H9 (cell line): ENCODE data around the gene FCHSD2. TPM values are rescaled to one million over a fixed set of nuclear protein-coding genes. Genes with fewer than 3 reads are reported as not detected.
A peak's percentile ranks its signal among the peaks of the same experiment; 100 is the strongest.

Experiments
- DNase-seq: peaks from one replicate; pipeline ENCODE4 v3.0.0-alpha.2; 2017
- H2AFZ ChIP-seq: one replicate; pipeline ENCODE4 v1.6.1; 2013; ENCODE audit warnings: mild to moderate bottlenecking, low read length, control low read depth, moderate library complexity
- H2AK5ac ChIP-seq: 2 replicates; pipeline ENCODE4 v1.6.1; 2013; ENCODE audit warnings: low read length, control low read depth, mixed read lengths; ENCODE audit not compliant: insufficient read length
- H2BK120ac ChIP-seq: one replicate; pipeline ENCODE4 v1.6.1; 2013; ENCODE audit warnings: low read depth, mild to moderate bottlenecking, low read length, control low read depth, inconsistent platforms; ENCODE audit not compliant: poor library complexity, severe bottlenecking
- H2BK12ac ChIP-seq: 2 replicates; pipeline ENCODE4 v1.6.1; 2013; ENCODE audit warnings: low read length, control low read depth, mixed read lengths, low read depth; ENCODE audit not compliant: insufficient read length
- H2BK15ac ChIP-seq: 2 replicates; pipeline ENCODE4 v1.6.1; 2013; ENCODE audit warnings: low read depth, low read length, control low read depth
- H2BK20ac ChIP-seq: one replicate; pipeline ENCODE4 v1.6.1; 2013; ENCODE audit warnings: low read depth, mild to moderate bottlenecking, low read length, control low read depth, inconsistent platforms; ENCODE audit not compliant: poor library complexity, severe bottlenecking
- H2BK5ac ChIP-seq: 2 replicates; pipeline ENCODE4 v1.6.1; 2013; ENCODE audit warnings: low read length, control low read depth, mixed read lengths; ENCODE audit not compliant: insufficient read length
- H3K14ac ChIP-seq: 2 replicates; pipeline ENCODE4 v1.6.1; 2013; ENCODE audit warnings: low read length, control low read depth; ENCODE audit not compliant: insufficient read depth
- H3K18ac ChIP-seq: 2 replicates; pipeline ENCODE4 v1.6.1; 2013; ENCODE audit warnings: low read depth, mild to moderate bottlenecking, mixed read lengths, low read length, control low read depth; ENCODE audit not compliant: insufficient read length
- H3K23ac ChIP-seq: 2 replicates; pipeline ENCODE4 v1.6.1; 2013; ENCODE audit warnings: low read length, control low read depth, mixed read lengths, low read depth; ENCODE audit not compliant: insufficient read length
- H3K23me2 ChIP-seq: 2 replicates; pipeline ENCODE4 v1.6.1; 2013; ENCODE audit warnings: low read depth, mild to moderate bottlenecking, mixed read lengths, low read length, control low read depth; ENCODE audit not compliant: insufficient read length, poor library complexity, severe bottlenecking
- H3K27ac ChIP-seq: 2 replicates; pipeline ENCODE4 v1.5.1; 2013; ENCODE audit warnings: low read length, control low read depth, mixed read lengths, low read depth; ENCODE audit not compliant: insufficient read length
- H3K27me3 ChIP-seq: 2 replicates; pipeline ENCODE4 v1.6.1; 2013; ENCODE audit warnings: low read length, control low read depth, inconsistent platforms; ENCODE audit not compliant: insufficient read depth
- H3K4ac ChIP-seq: 2 replicates; pipeline ENCODE4 v1.6.1; 2013; ENCODE audit warnings: low read depth, mild to moderate bottlenecking, control low read depth, inconsistent platforms, low read length, moderate library complexity
- H3K4me1 ChIP-seq: 2 replicates; pipeline ENCODE4 v1.6.1; 2013; ENCODE audit warnings: low read length, control low read depth, inconsistent platforms; ENCODE audit not compliant: insufficient read depth
- H3K4me2 ChIP-seq: 2 replicates; pipeline ENCODE4 v1.6.1; 2013; ENCODE audit warnings: low read length, control low read depth, mixed read lengths; ENCODE audit not compliant: insufficient read length, insufficient read depth
- H3K56ac ChIP-seq: 2 replicates; pipeline ENCODE4 v1.6.1; 2013; ENCODE audit warnings: low read depth, mild to moderate bottlenecking, mixed read lengths, low read length, control low read depth; ENCODE audit not compliant: insufficient read length
- H3K79me1 ChIP-seq: 2 replicates; pipeline ENCODE4 v1.6.1; 2013; ENCODE audit warnings: low read depth, mild to moderate bottlenecking, moderate library complexity, low read length, control low read depth, inconsistent platforms; ENCODE audit not compliant: insufficient read depth, poor library complexity, severe bottlenecking
- H3K79me2 ChIP-seq: 2 replicates; pipeline ENCODE4 v1.6.1; 2013; ENCODE audit warnings: low read length, control low read depth, inconsistent platforms; ENCODE audit not compliant: insufficient read depth
- H3K9ac ChIP-seq: 2 replicates; pipeline ENCODE4 v1.6.1; 2013; ENCODE audit warnings: low read length, control low read depth, mixed read lengths; ENCODE audit not compliant: insufficient read length; ENCODE audit errors: extremely low read depth
- H3K9me3 ChIP-seq: one replicate; pipeline ENCODE4 v1.6.1; 2013; ENCODE audit warnings: low read depth, low read length, inconsistent platforms; ENCODE audit not compliant: control insufficient read depth
- H3T11ph ChIP-seq: one replicate; pipeline ENCODE4 v1.6.1; 2013; ENCODE audit warnings: mild to moderate bottlenecking, low read length, control low read depth, inconsistent platforms
- H4K20me1 ChIP-seq: one replicate; pipeline ENCODE4 v1.6.1; 2013; ENCODE audit not compliant: control insufficient read depth, insufficient read length, insufficient read depth
- H4K5ac ChIP-seq: 2 replicates; pipeline ENCODE4 v1.6.1; 2013; ENCODE audit warnings: low read depth, mild to moderate bottlenecking, mixed read lengths, low read length, control low read depth; ENCODE audit not compliant: insufficient read length
- H4K8ac ChIP-seq: replicated peaks from 2 replicates; pipeline ENCODE4 v1.6.1; 2013; ENCODE audit warnings: low read length, control low read depth, mixed read lengths, low read depth; ENCODE audit not compliant: insufficient read length
- H4K91ac ChIP-seq: 2 replicates; pipeline ENCODE4 v1.6.1; 2013; ENCODE audit warnings: low read depth, mild to moderate bottlenecking, moderate library complexity, mixed read lengths, low read length, control low read depth; ENCODE audit not compliant: insufficient read length
- H3K27ac Mint-ChIP-seq, 3 experiments: 2 replicates in 2 of 3; 3 replicates in 1 of 3; pipeline ENCODE4 v1.8.0; 2020 to 2021; ENCODE audit warnings: mixed read lengths in 3 of 3, mild to moderate bottlenecking in 1 of 3, moderate library complexity in 1 of 3
- H3K27me3 Mint-ChIP-seq: 2 replicates; pipeline ENCODE4 v1.8.0; 2021; ENCODE audit warnings: low read depth, mild to moderate bottlenecking, moderate library complexity, mixed read lengths
- H3K36me3 Mint-ChIP-seq, 3 experiments: 2 replicates in 2 of 3; 3 replicates in 1 of 3; pipeline ENCODE4 v1.8.0; 2020 to 2021; ENCODE audit warnings: low read depth in 3 of 3, mixed read lengths in 3 of 3; ENCODE audit not compliant: insufficient read depth in 1 of 3
- H3K4me1 Mint-ChIP-seq, 2 experiments: 2 replicates each; pipeline ENCODE4 v1.8.0; 2020; ENCODE audit warnings: mixed read lengths in 2 of 2
- H3K4me3 Mint-ChIP-seq, 2 experiments: 2 replicates in 1 of 2; 3 replicates in 1 of 2; pipeline ENCODE4 v1.8.0; 2020 to 2021; ENCODE audit warnings: mild to moderate bottlenecking in 2 of 2, mixed read lengths in 2 of 2, moderate library complexity in 1 of 2
- H3K9me3 Mint-ChIP-seq, 2 experiments: 2 replicates in 1 of 2; 3 replicates in 1 of 2; pipeline ENCODE4 v1.8.0; 2020; ENCODE audit warnings: mild to moderate bottlenecking in 2 of 2, mixed read lengths in 2 of 2, moderate library complexity in 1 of 2
- WGBS: extraction: QIAGEN DNeasy Blood & Tissue Kit; methylation state at CpG from one replicate; pipeline ENCODE4 v1.1.7; 2013; ENCODE audit warnings: missing lambda C conversion rate, low lambda C conversion rate, mixed read lengths; ENCODE audit not compliant: insufficient read length; ENCODE audit errors: extremely low coverage; 5-methylcytosine and 5-hydroxymethylcytosine counted together
- total RNA-seq: library from RNA; stranded (reverse); gene quantifications from 2 replicates; pipeline ENCODE4 v1.2.1, GENCODE V29; 2021
- TF ChIP-seq, protein P1 (sequence below): fragments of 200-600 bp; sonication (generic); conservative IDR thresholded peaks from 3 replicates; pipeline ENCODE4 v1.8.0; 2021; ENCODE audit warnings: antibody characterized with exemption, mild to moderate bottlenecking

FCHSD2 gene
- total RNA-seq, 1 experiment from 2014 or later = 17.8 TPM

DNA sequence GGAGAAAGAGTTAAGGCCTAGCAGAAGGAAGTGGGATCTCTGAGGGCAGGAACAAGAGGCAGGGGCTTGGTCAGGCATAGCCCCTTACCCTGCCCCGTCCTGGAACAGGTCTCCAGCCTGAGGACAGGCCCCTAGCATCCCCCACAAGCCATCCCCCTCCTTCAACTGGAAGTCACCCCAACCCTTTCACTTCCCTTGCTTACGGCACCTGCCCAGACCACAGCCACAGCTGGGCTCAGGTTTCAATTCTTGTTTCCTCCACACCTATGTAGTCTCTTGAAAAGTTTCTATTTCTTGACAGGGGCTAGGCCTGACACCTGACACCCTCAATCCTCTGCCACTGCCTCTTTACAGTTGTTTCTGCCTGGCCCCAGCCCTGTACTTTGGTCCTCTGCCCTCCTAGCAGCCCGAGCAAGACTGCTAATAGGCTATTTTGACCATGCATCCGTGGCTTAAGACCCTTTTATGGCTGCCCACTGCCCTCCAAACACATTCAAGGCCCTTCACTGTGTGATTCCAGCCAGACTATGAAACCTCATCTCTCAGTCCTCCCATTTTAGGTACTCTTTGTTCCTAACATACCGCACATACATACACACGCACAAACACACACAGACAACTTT lies 10.9 kb upstream of the FCHSD2 start:
- H3K79me2 ChIP-seq = no peaks in the 10 kb centered on the region
- WGBS = no CpG with 5 or more reads among the region's 6 CpGs
- no peaks in the 10 kb centered on the region for H3K4me1 ChIP-seq
- no peak overlapping the region for H2BK120ac ChIP-seq
- H3K56ac ChIP-seq = no peak overlapping the region
- TF ChIP-seq, protein P1, sequence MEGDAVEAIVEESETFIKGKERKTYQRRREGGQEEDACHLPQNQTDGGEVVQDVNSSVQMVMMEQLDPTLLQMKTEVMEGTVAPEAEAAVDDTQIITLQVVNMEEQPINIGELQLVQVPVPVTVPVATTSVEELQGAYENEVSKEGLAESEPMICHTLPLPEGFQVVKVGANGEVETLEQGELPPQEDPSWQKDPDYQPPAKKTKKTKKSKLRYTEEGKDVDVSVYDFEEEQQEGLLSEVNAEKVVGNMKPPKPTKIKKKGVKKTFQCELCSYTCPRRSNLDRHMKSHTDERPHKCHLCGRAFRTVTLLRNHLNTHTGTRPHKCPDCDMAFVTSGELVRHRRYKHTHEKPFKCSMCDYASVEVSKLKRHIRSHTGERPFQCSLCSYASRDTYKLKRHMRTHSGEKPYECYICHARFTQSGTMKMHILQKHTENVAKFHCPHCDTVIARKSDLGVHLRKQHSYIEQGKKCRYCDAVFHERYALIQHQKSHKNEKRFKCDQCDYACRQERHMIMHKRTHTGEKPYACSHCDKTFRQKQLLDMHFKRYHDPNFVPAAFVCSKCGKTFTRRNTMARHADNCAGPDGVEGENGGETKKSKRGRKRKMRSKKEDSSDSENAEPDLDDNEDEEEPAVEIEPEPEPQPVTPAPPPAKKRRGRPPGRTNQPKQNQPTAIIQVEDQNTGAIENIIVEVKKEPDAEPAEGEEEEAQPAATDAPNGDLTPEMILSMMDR = no peak
- H3K27ac ChIP-seq = no peak overlapping the region
- H3K4ac ChIP-seq = no peak overlapping the region
- no peaks in the 10 kb centered on the region for H3K23me2 ChIP-seq
- Mint-ChIP-seq H3K4me3 (no peak overlapping the region), H3K27me3 (peaks cover 5% of the 10 kb centered on the region; the same call in 1 of the 2 replicates), H3K4me1 (peaks cover 18 to 21% of the 10 kb centered on the region in 2 experiments), H3K27ac (peak overlapping the region in 1 of 3 experiments; percentile 30; a peak in 2 of 7 replicates), H3K9me3 (no peaks in the 10 kb centered on the region), H3K36me3 (no peaks in the 10 kb centered on the region)
- H3K18ac ChIP-seq = no peak overlapping the region
- no peak overlapping the region for H3T11ph ChIP-seq
- H3K23ac ChIP-seq = no peak overlapping the region
- no peaks in the 10 kb centered on the region for H3K9me3 ChIP-seq
- H4K8ac ChIP-seq = no peak overlapping the region
- DNase-seq = peak; percentile 51
- H2BK12ac ChIP-seq = no peak overlapping the region
- H2BK15ac ChIP-seq = no peak overlapping the region
- no peak overlapping the region for H4K91ac ChIP-seq
- no peak overlapping the region for H3K9ac ChIP-seq
- no peak overlapping the region for H2AFZ ChIP-seq
- no peak overlapping the region for H4K5ac ChIP-seq
- H3K27me3 ChIP-seq = no peaks in the 10 kb centered on the region; the same call in 1 of the 2 replicates
- no peak overlapping the region for H2BK20ac ChIP-seq
- H4K20me1 ChIP-seq = no peaks in the 10 kb centered on the region
- H3K14ac ChIP-seq = no peak overlapping the region
- no peak overlapping the region for H2BK5ac ChIP-seq
- H3K4me2 ChIP-seq = no peak overlapping the region
- no peak overlapping the region for H2AK5ac ChIP-seq
- no peaks in the 10 kb centered on the region for H3K79me1 ChIP-seq
